LNCAP (cell line): ENCODE results near the gene PCDHGA4.

ENCODE experiments used
- TF ChIP-seq, protein P1 (sequence below): fragments of 450-650 bp; IDR thresholded peaks from 2 replicates; pipeline ENCODE4 v1.5.1; 2017; ENCODE audit warnings: mild to moderate bottlenecking

The PCDHGA4 gene

DNA sequence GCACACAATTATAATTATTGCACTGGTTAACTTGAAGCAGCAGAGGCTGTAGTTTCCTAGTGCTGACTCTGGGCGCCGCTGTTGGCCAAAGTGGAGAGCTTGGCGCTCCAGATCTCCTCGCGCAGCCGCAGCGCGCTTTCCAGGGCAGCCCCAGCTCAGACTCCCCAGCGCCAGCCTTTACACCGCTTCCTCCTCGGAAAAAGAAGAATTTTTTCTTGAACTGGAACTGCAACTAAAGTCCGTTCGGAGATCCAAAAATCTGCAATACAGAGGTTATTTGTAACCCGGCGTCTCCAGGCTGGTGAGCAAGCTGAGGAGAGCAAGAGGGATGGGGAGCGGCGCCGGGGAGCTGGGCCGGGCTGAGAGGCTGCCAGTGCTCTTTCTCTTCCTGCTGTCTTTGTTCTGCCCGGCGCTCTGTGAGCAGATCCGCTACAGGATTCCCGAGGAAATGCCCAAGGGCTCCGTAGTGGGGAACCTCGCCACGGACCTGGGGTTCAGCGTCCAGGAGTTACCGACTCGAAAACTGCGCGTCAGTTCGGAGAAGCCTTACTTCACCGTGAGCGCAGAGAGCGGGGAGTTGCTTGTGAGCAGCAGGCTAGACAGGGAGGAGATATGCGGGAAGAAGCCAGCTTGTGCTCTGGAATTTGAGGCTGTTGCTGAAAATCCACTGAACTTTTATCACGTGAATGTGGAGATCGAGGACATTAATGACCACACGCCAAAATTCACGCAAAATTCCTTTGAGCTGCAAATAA, 32.9 kb downstream of the PCDHGA4 start, which contains the start of gene PCDHGB4:
TSS of gene PCDHGB4 (plus strand) at position 142 of the 755 bp plus-strand sequence. CDS start at position 329, 187 bp downstream.
- TF ChIP-seq, protein P1, sequence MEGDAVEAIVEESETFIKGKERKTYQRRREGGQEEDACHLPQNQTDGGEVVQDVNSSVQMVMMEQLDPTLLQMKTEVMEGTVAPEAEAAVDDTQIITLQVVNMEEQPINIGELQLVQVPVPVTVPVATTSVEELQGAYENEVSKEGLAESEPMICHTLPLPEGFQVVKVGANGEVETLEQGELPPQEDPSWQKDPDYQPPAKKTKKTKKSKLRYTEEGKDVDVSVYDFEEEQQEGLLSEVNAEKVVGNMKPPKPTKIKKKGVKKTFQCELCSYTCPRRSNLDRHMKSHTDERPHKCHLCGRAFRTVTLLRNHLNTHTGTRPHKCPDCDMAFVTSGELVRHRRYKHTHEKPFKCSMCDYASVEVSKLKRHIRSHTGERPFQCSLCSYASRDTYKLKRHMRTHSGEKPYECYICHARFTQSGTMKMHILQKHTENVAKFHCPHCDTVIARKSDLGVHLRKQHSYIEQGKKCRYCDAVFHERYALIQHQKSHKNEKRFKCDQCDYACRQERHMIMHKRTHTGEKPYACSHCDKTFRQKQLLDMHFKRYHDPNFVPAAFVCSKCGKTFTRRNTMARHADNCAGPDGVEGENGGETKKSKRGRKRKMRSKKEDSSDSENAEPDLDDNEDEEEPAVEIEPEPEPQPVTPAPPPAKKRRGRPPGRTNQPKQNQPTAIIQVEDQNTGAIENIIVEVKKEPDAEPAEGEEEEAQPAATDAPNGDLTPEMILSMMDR = peak; percentile 46

GRCh38 chr5:141388661-141389060, 33.8 kb downstream of the PCDHGA4 start:
- TF ChIP-seq, protein P1 = no peak

DNA sequence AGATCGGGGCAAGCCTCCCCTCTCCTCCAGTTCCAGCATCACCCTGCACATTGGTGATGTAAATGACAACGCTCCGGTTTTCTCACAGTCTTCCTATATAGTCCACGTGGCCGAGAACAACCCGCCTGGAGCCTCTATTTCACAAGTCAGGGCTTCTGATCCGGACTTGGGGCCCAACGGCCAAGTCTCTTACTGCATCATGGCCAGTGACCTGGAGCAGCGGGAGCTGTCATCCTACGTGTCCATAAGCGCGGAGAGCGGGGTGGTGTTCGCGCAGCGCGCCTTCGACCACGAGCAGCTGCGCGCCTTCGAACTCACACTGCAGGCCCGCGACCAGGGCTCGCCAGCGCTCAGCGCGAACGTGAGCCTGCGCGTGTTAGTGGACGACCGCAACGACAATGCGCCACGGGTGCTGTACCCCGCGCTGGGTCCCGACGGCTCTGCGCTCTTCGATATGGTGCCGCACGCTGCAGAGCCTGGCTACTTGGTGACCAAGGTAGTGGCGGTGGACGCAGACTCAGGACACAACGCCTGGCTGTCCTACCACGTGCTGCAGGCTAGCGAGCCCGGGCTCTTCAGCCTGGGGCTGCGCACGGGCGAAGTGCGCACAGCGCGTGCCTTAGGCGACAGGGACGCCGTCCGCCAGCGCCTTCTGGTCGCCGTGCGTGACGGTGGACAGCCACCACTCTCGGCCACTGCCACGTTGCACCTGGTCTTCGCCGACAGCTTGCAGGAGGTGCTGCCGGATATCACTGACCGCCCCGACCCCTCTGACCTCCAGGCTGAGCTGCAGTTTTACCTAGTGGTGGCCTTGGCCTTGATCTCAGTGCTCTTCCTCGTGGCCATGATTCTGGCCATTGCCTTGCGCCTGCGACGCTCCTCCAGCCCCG, 34.6 kb downstream of the PCDHGA4 start:
- TF ChIP-seq, protein P1 = no peak

- TF ChIP-seq, protein P1 = peak; percentile 41; the same call in 1 of the 2 replicates
Observed at GRCh38 chr5:141392429-141393198, 37.8 kb downstream of the PCDHGA4 start, which contains the start of gene PCDHGA8. TSS of gene PCDHGA8 (plus strand) at chr5:141392633. CDS start at chr5:141392814, 181 bp downstream.

GRCh38 chr5:141393267-141393666, 38.4 kb downstream of the PCDHGA4 start:
- TF ChIP-seq, protein P1 = no peak

DNA sequence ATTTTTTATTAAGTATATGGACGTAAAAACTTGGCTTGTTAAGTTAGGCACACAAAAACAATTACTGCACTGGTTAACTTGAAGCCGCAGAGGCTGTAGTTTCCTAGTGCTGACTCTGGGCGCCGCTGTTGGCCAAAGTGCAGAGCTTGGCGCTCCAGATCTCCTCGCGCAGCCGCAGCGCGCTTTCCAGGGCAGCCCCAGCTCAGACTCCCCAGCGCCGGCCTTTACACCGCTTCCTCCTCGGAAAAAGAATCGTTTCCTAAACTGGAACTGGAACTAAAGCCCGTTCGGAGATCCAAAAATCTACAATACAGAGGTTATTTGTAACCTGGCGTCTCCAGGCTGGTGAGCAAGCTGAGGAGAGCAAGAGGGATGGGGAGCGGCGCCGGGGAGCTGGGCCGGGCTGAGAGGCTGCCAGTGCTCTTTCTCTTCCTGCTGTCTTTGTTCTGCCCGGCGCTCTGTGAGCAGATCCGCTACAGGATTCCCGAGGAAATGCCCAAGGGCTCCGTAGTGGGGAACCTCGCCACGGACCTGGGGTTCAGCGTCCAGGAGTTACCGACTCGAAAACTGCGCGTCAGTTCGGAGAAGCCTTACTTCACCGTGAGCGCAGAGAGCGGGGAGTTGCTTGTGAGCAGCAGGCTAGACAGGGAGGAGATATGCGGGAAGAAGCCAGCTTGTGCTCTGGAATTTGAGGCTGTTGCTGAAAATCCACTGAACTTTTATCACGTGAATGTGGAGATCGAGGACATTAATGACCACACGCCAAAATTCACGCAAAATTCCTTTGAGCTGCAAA, 43.1 kb downstream of the PCDHGA4 start, which contains the start of gene PCDHGB5:
TSS of gene PCDHGB5 (plus strand) at position 192 of the 796 bp plus-strand sequence. CDS start at position 373, 181 bp downstream.
- TF ChIP-seq, protein P1 = peak; percentile 76
